Stimulated activated CD8-positive, alpha-beta memory T cell treated with anti-CD3 and anti-CD28 coated beads, Interleukin-2, amount 100 ng/mL, for 1 hour (primary cell): Measurements from ENCODE around the gene DSCAM.

ENCODE experiments used
- DNase-seq, 2 donors: peaks; one replicate each; pipeline ENCODE4 v3.0.0-alpha.2; 2020; ENCODE audit warnings: low read depth in 2 of 2

The DSCAM gene

GRCh38 chr21:40179166-40179565 lies 667.8 kb downstream of the DSCAM start:
- no peak for DNase-seq

- DNase-seq, result no peak
These were observed 668.2 kb downstream of the DSCAM start for GRCh38 chr21:40178726-40179125.

DNA sequence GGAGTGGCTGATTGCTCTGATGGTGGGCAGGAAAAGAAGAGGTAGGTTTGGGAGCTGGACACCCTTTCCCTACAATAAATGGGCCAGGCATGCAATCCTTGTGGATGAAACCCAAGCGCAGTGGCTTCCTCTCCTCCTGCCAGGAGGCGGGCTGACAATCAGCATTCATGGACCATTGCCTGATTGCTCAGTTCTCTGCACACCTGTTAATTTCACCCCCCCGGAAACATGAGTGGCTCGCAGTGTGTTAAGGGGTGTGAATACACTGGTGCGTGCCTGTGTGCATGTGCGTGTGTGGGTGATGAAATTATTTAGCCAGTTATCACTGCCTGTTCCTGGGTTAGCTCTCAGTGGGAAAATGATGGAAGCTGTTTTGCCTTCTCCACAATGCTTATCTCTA lies 669.0 kb downstream of the DSCAM start:
- DNase-seq, result no peak

DNA sequence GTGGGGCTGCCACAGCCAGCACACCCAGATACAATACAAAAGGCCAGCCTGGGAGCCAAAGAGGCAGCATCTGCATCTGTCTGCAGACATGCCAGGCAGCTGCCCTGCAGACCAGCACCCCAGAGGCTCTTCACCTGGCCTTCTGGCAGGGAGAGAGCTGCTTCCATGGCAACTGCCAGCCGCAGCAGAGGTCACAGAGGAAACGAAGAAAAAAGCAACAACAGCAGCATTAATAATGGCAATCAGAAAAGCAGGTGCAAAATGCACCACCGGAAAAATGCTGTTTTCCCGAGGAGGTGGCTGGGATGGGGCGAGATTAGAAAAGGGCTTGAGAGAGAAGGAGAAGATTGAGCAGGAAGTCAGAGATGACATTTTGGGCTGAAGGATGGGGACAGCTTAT lies 670.2 kb downstream of the DSCAM start:
- DNase-seq, result no peak

DNA sequence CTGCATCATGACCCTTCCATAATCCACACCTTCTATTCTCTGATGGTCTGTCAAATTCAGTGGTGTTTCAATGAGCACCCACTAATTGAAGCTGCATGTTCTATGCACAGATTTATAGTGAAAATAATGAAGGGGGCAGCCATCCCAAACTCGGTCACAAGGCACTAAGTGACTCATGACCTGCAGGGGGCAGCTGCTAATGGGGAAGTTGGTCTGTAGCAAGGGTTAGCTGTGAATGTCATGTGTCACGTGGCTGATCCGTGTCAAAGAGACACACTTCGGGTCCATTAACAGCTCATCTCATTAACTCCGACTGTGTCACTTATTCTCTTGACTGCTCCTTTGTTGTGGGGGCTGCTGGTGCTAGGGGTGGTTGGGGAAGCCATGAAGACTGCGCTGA lies 673.1 kb downstream of the DSCAM start:
- no peak for DNase-seq

GRCh38 chr21:40169971-40170370 lies 677.0 kb downstream of the DSCAM start:
- DNase-seq, result no peak

DNA sequence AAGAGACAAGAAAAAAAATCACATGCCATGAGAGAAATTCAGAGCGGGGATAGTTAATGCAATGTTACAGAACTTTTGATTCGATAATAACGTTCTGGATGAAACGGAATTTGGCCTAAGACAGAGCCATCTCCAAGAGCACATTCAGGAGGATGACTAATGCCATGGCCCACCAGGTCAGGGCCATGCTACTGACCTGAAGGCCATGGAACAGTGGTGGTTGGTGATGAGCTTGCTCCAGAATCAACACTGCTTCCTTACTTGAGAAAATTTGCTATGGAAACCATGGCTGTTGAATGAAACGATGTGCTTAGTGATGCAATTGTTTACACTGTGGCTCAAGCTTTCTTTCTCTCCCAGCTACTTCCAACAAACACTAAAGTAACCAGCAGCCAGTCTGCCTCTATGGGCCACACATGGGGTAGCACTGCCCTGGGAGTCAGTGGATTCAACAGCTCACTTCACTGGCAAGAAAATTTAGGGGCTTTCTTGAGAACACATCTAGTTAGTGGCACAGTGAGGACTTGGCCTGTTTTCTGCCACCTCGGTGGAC lies 680.6 kb downstream of the DSCAM start:
- DNase-seq, result no peak

DNA sequence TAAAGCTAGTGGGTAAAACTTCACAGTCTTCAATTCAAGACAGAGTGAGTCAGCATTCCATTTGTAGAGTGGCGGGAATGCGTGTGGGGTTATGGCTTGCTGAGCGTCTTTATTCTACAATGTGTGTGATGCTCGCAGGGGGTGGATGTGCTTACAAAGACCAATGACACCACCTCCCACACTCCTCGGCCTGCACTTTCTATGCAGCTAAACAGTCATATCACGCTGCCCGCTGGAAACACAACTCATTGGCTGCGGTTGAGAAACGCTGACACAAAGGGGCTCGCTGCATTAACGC lies 681.2 kb downstream of the DSCAM start:
- no peak for DNase-seq

GRCh38 chr21:40164905-40165772 lies 681.8 kb downstream of the DSCAM start:
- DNase-seq, result no peak

DNA sequence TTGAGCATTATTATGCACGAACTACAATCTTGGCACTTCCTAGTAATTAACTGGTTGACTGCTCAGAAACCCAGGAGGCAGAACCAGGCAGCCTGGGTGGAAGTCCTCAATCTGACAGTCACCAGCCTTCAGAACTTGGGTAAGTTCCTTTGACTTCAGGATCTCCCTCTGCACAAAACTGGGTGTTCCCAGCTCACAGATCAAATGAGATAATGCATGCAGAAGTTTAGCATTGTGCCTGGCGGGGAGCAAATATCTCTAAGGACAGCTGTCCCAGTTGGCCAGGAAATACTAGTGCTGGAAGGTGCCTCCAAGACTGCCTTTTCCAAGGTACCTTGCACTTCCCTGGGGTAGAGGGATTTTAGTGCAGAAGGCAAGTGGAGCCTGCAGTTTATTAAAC lies 684.9 kb downstream of the DSCAM start:
- DNase-seq, result no peak

DNA sequence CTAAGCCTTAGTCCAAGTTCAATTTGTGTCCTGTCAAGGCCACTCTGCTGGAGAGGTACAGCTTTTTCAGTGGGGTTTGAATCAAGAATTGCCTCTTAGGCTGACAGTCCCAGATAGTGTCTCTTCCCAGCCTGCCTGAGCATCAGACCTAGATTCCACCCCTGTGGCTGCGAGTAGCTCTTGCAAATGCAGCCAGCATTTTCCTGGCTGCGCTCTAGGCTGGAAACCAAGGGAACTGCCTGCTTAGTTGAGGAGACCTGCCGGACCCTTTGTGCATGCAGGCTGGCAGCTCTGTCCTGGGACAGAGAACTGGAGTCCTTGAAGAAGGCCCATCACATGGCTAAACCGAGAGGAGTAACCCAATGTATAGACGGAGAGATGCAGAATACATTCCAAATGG lies 686.0 kb downstream of the DSCAM start:
- no peak for DNase-seq

- DNase-seq, result no peak
These were observed 688.6 kb downstream of the DSCAM start for GRCh38 chr21:40158366-40158765.

DNA sequence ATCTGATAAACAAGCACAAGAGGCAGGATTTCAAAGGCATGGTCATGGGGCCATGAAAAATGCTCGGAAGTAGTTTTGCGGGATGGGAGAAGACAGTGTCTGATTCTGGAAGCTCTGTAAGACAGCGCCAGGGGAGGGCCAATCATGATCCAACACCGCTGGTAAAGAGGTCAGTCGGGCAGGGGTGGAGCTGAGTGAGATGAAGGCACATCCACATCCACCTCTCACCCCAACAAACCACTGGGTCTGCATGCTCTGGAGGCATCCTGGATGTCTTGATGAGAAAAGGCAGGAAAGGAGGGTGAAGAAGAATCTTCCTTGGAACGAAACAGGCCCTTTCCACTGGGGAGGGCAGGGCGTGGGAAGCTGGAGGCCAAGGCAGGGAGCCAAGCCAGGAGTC lies 691.4 kb downstream of the DSCAM start:
- DNase-seq, result no peak

GRCh38 chr21:40153351-40153750 lies 693.6 kb downstream of the DSCAM start:
- DNase-seq, result no peak

DNA sequence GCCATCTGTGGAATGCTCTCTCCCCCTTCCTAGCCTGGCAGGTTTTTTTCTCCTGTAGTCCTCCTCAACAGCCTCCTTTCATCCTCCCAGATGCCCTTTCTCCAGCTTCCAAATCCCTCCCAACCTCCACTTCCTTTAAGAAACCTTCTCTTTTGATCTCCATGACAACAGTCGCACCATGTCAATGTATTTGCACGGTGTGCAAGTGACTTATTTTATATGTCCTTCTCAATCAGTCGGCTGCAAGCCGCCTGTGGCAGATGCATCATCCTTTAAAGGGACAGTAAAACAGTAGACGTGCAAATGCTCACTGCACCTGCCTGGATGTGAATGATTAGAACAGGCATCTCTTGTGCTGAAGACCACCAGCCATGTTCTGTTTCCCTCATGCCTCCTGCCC lies 694.5 kb downstream of the DSCAM start:
- no peak for DNase-seq

DNA sequence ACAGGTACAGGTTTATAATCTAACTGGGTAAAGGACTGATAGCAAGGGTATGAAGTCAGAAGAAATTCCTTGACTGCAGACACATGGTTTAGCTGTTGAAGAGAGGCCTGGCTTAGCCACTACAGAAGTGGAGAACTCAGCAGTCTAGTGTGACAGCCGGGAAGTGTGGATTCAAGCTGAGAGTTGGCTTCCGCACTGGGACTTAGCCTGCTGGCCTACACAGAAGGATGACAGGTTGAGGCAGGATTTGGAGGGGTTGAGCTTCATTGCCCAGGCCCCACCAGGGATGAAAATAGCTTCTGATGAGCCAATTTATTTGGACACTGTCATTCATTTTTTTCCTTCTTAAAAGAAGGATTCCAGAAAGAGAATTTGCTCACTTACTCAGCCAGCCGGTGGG lies 695.3 kb downstream of the DSCAM start:
- no peak for DNase-seq

DNA sequence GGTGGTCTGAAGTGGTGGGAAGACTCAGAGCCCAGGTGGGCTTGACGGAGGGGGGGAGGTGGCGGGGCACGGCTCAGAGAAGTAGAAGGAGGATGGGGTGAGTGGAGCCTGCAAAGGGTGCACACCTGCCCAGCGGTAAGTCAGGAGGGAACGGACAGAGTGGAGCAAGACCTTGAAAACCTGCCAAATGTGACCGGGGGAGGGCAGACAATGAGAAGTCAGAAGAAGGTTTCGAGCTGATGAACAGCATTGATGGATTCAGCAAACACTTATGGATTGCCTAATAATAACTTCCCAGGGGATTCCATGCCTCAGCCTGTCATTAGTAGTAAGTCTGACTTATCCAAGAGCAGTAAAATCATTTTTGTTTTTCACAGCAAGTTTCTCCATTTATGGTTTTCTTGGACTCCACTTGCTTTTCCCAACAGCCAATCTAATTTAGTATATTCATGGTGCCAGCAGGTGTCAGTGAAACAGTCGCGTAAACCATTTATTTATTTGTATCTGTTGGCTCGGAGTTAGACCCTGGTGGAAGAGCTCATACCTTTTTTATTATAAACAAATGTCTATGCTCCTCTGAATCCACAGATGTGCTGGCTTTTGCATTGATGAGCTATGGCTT lies 700.6 kb downstream of the DSCAM start:
- no peak for DNase-seq

- no peak for DNase-seq
These were observed 703.0 kb downstream of the DSCAM start for GRCh38 chr21:40143822-40144525.

- no peak for DNase-seq
These were observed 705.3 kb downstream of the DSCAM start for GRCh38 chr21:40141621-40142020.

GRCh38 chr21:40140675-40141074 lies 706.3 kb downstream of the DSCAM start:
- DNase-seq, result no peak

DNA sequence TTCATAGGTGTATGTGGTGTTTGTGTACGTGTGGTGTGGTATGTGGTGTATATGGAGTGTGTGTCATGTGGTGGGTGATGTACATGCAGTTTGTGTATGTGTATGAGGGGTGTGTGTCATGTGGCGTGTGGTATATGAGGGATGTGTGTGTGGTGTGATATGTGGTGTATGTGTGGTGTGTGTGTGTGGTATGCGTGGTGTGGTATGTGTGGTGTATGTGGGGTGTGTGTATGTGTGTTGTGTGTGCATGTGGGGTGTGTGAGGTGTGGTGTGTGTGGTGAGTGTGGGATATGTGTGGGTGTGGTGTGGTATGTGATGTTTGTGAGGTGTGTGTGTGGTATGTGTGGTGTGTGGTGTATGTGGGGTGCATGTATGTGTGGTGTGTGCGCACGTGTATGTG lies 707.3 kb downstream of the DSCAM start:
- DNase-seq, result no peak

DNA sequence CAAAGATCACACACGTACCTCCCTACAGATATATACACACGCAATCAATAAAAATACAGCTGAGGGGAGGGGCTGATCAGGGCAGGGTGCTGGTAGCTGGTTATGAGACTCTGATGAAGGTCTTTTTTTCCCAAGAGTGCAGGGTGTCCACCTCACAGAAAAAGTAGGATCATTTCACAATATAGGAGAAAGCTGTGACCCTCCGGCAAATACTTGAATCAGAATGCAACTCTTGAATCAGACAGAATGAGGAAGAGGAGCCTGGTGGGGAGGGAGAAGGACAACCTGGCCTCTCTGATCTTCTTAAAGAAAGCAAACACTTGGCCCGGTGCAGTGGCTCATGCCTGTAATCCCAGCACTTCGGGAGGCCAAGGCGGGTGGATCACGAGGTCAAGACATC lies 710.4 kb downstream of the DSCAM start:
- DNase-seq, result no peak
